ENCODE data around the gene SMURF2. TPM values are rescaled to one million over a fixed set of nuclear protein-coding genes. Genes with fewer than 3 reads are reported as not detected.

The SMURF2 gene
- 56.3 and 72.4 TPM in 2 replicates for total RNA-seq

DNA sequence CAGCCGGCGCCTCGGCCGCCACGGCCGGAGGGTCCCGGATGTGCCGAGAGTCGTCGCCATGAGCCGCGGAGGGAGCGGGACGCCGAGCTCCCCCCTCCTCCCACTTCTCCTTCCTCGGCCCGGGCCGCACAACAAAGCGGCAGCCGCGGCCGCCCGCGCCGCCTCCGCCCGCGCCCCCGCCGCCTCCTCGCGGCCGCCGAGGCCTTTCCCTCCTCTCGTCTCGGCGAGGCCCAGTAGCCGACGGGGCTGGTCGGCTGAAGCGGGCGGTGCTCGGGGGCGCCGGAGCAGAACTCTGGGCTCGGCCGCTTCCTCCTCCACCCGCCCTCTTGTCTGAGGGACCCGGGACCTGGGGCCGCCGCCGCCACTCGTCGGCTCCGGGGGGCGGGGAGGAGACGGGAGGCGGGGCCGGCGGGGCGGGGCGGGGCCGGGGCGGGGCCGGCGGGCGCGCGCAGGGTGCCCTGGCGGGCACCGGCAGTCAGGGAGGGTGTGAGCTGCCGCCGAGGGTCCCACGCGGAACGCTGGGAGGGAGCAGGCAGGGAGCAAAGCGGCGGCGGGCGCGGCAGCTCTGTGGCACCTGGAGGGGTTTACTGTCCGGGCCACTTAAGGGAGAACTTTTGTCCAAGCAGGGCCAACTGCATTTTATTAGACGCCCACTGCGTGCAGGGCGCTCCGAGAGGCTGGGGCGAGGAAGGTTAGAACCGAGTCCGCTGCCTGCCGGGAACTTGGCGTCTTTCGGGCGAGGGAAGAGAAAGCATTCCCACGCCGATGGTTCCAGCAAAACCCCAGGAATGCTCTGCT, at the start of gene SMURF2:
Gene SMURF2, minus strand, starts transcription at position 332 of the 798 bp plus-strand sequence. CDS start 427 bp downstream, outside the sequence.

DNA sequence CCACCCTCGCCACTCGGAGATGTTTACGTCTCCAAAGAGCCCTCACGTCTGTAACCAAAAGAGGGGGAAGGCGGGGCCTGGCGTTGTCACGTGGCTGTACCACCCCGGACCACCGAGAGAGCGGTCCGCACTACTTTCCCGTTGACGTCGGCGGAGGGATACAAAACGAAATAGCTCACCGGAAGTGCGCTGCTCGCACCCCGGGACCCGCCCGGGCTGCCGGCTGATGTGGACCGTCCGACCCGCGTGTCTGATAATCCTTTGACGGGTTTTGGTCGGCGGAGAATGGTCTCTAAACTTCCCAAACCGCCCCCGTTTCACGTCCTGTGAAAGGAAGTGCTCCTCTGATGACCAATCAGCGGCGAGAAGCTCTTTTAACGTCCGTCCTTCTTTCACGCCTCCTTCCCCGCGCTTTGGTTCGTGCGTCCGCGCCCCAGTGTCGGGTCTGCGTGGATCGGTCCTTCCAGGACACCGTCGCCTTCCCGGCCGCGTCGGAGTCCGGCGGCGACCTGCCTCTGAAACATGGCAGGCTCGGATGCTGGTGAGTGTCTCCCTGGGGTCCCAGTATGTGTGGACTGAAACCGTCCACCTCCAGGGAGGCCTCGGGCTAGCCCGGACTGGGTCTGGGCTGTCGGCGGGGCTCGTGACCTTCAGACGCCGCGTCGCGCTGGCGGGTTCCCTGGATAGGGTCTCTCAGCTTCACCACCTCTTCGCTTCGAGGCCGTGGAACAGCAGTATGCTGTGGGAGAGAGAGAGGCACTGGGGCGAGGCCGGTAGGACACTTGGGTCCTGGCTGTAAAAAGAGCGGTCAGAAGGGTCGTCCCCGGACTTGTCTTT, 155.3 kb downstream of the SMURF2 start, which contains the start of gene CEP95:
Gene CEP95, plus strand, starts transcription at position 402 of the 837 bp plus-strand sequence. Its CDS starts 121 bp downstream, at position 523.

DNA sequence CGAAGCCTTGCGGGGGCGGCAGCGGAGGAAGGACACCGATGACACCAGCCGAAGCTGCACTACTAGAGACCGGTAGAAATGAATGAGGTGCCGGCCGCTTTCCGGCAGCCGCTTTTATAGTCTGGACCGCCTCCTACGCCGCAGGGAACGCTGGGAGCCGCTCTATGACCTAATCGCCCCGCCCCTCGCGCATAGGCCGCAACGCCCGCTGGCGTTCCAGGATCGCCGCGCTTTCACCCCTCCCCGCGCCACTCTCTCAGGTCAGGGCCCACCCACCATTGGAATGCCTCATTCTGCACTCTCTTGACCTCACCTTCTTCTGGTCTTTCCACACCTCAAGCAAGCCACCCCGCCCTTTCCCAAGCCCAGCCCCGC, 155.9 kb downstream of the SMURF2 start, which contains the start of gene DDX5:
Gene DDX5, minus strand, starts transcription at position 89 of the 375 bp plus-strand sequence. CDS start 170 bp downstream, outside the sequence.

DNA sequence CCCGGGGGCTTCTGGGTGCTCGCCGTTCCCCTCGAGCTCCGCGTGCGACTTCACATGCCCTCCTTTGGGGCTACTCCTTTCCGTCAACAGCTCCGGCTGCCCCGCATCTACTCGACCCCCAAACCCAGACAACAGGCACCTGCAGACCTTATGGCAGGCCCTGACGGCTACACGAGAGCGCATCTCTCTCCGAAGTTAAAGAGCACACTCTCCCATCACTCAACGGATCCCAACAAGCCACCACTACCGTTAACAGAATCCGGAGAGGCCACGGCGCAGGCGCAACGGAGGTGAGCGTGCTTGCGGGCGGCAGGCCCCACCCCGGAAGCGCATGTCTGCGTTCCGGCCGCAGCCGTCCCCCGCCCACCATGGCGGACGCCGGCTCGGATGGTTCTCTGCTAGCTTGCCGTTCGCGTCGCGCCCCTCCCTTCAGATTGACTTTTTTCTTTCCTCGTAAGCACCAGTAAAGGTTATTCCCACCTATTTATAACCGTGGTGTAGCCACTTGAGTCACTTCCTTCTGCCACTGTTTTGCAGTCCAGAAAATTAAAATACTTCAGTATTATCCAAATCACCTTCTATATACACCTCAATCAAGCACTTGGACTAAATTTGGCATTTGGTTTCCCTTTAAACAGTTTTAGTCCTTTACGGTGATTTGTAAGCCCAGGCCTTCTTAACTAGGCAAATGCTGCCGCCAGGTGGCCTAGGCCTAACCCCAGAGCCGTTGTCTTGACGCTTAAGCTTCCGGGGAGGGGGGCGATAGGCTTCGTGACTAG, 165.1 kb downstream of the SMURF2 start, which contains the start of gene POLG2:
Gene POLG2, minus strand, starts transcription at position 269 of the 779 bp plus-strand sequence. Its CDS starts 86 bp downstream, at position 183.

Other genes starting within 250 kb of the SMURF2 start
- gene MILR1, start 213.2 kb downstream of the SMURF2 start, total RNA-seq, result 3.0 and 7.9 TPM in 2 replicates
- gene POLG2, start 165.3 kb downstream of the SMURF2 start, total RNA-seq, result 16.1 and 22.0 TPM in 2 replicates
- 296 and 462 TPM in 2 replicates for gene DDX5, start 156.0 kb downstream of the SMURF2 start, total RNA-seq
- 25.7 and 27.3 TPM in 2 replicates for gene CEP95, start 155.3 kb downstream of the SMURF2 start, total RNA-seq